ENCODE data around the gene GALNS.

DNA sequence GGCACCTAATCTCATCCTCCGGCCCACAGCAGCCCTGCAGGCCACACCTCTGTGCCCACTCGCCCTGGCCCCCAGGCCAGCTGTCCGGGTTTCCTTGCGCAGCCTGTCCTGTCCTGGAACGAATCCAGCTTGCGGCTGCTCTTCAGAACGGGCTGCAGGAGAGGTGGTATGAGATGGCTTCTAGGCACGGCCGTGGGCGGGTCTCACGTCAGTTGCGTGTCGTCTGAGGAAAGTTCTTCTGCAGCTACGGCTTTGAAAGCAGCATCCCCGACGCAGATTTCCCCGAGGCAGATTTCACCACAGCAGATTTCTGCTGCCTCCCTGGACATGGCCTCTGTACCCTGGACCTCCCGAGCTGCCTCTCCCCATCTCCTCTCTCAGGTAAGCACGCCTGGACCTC is 18.2 kb downstream of the GALNS start:
- TF ChIP-seq, protein P1, sequence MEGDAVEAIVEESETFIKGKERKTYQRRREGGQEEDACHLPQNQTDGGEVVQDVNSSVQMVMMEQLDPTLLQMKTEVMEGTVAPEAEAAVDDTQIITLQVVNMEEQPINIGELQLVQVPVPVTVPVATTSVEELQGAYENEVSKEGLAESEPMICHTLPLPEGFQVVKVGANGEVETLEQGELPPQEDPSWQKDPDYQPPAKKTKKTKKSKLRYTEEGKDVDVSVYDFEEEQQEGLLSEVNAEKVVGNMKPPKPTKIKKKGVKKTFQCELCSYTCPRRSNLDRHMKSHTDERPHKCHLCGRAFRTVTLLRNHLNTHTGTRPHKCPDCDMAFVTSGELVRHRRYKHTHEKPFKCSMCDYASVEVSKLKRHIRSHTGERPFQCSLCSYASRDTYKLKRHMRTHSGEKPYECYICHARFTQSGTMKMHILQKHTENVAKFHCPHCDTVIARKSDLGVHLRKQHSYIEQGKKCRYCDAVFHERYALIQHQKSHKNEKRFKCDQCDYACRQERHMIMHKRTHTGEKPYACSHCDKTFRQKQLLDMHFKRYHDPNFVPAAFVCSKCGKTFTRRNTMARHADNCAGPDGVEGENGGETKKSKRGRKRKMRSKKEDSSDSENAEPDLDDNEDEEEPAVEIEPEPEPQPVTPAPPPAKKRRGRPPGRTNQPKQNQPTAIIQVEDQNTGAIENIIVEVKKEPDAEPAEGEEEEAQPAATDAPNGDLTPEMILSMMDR (IDR thresholded peaks at IDR 0.05) = no peak
- no peak for TF ChIP-seq POLR2A (IDR thresholded peaks at IDR 0.05)
